Panc1 (cell line): ENCODE data around the gene USP48. TPM values are rescaled to one million over a fixed set of nuclear protein-coding genes. Genes with fewer than 3 reads are reported as not detected.
A peak's percentile ranks its signal among the peaks of the same experiment; 100 is the strongest.

Experiments used
- ATAC-seq: fragments of 200-7000 bp; cut with Tn5 transposase; 2 replicates; pipeline ENCODE4 v1.9.1; 2020; ENCODE audit warnings: mild to moderate bottlenecking, moderate library complexity
- BruUV-seq: library from RNA; stranded (reverse); fragments of 400-500 nt; replicated peaks from 2 replicates; lab custom pipeline; 2021; lab: Mats Ljungman, UMichigan
- CTCF ChIA-PET: fragments of 300-600 bp; sonication (Branson Sonifier 250); formaldehyde crosslinking; loops from one replicate; lab custom pipeline; 2022; ENCODE audit warnings: antibody characterized with exemption; lab: Charles Lee
- POLR2A ChIA-PET: fragments of 300-600 bp; sonication (Branson Sonifier 250); formaldehyde crosslinking; loops from one replicate; lab custom pipeline; 2022; ENCODE audit warnings: antibody characterized with exemption; lab: Charles Lee
- DNase-seq: peaks from one replicate; pipeline ENCODE4 v3.0.0-alpha.2; 2010; ENCODE audit warnings: low read depth, low spot score
- H3K27ac ChIP-seq: 2 replicates; pipeline ENCODE4 v1.5.1; 2011; ENCODE audit warnings: mild to moderate bottlenecking, low read length, inconsistent platforms
- H3K27me3 ChIP-seq: fragments of 200-500 bp; sonication (Bioruptor generic); 2 replicates; pipeline ENCODE4 v1.6.0; 2014; ENCODE audit warnings: low read length, inconsistent platforms; ENCODE audit not compliant: control insufficient read depth, insufficient read depth
- H3K36me3 ChIP-seq: fragments of 200-500 bp; sonication (Bioruptor generic); 2 replicates; pipeline ENCODE4 v1.5.1; 2014; ENCODE audit warnings: inconsistent platforms, mild to moderate bottlenecking, low read length, moderate library complexity; ENCODE audit not compliant: control insufficient read depth, insufficient read depth
- H3K4me1 ChIP-seq: 2 replicates; pipeline ENCODE4 v1.5.1; 2011; ENCODE audit warnings: inconsistent platforms, mild to moderate bottlenecking, low read length, moderate library complexity; ENCODE audit not compliant: control insufficient read depth, insufficient read depth
- H3K4me3 ChIP-seq, 2 experiments: 2 replicates each; pipeline ENCODE4 v1.5.1; 2011 to 2012; ENCODE audit warnings: low read depth in 2 of 2, low read length in 2 of 2, mild to moderate bottlenecking in 2 of 2, inconsistent platforms in 1 of 2, moderate library complexity in 1 of 2
- H3K9me3 ChIP-seq: fragments of 200-500 bp; sonication (Bioruptor generic); 2 replicates; pipeline ENCODE4 v1.5.1; 2014; ENCODE audit warnings: low read depth, mild to moderate bottlenecking, inconsistent platforms, low read length, moderate library complexity; ENCODE audit not compliant: control insufficient read depth, insufficient read depth
- POLR2AphosphoS5 ChIP-seq: IDR thresholded peaks from 2 replicates; pipeline ENCODE4 v1.6.1; 2012; ENCODE audit warnings: mild to moderate bottlenecking, low read depth, low read length, moderate library complexity
- SIN3A ChIP-seq: IDR thresholded peaks from 2 replicates; pipeline ENCODE4 v1.6.1; 2012; ENCODE audit warnings: low read depth, mild to moderate bottlenecking, low read length, moderate library complexity, borderline replicate concordance; ENCODE audit not compliant: insufficient read depth
- TCF7L2 ChIP-seq: IDR thresholded peaks from 2 replicates; pipeline ENCODE4 v1.6.1; 2011; ENCODE audit warnings: mild to moderate bottlenecking, low read depth, low read length, inconsistent platforms
- in situ Hi-C: cut with HindIII; loops from 2 replicates; pipeline ENCODE4 v1.10.0; 2016; ENCODE audit warnings: low sequenced_read_pairs, low pct_unique_long_range_greater_than_20kb
- intact Hi-C: fragments of 100-400 bp; cut with micrococcal nuclease; formaldehyde crosslinking; loops from one replicate; pipeline ENCODE4 v1.10.0; 2022; ENCODE audit not compliant: unreplicated experiment
- total RNA-seq: library from RNA; stranded (reverse); gene quantifications from one replicate; pipeline ENCODE4 v1.2.1, GENCODE V29; 2021; ENCODE audit not compliant: unreplicated experiment
- TF ChIP-seq, protein P1 (sequence below): fragments of 450-650 bp; IDR thresholded peaks from 2 replicates; pipeline ENCODE4 v1.5.1; 2017; ENCODE audit warnings: mild to moderate bottlenecking
- TF ChIP-seq, protein P2 (sequence below), 2 experiments: IDR thresholded peaks; 2 replicates each; pipeline ENCODE4 v1.6.1; 2011 to 2012; ENCODE audit warnings: low read depth in 2 of 2, control low read depth in 1 of 2, low read length in 1 of 2, mild to moderate bottlenecking in 1 of 2, moderate library complexity in 1 of 2; ENCODE audit not compliant: insufficient read depth in 1 of 2

Gene USP48
- total RNA-seq, 1 experiment from 2014 or later, result 71.6 TPM

DNA sequence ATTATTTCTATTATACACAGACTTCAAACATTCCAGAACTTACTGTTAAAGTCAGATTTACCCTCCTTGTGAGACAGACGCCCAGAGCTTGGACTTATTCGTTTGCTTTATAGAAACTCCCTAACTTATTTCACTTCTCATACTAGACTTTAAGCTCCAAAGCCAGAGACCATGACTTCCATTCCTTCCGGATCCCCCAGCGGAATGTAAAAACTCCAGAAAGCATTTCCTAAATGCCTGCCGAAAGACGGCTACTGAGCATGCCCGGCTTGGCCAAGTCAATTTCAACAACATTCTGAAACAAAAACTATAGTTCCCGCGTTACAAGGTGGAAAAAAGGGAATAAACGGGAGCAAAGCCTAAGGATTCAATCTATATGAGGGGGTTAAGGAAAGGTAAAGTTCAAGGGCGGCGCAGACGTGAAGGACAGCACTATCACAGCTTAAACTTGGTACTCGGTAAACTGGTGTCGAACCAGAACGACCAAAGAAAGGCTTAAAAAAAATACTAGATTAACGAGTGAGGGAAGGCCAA, 1.1 kb downstream of the USP48 start:
- peak overlapping the region; percentile 74 to 99 for H3K4me3 ChIP-seq
- H3K36me3 ChIP-seq, result no peaks in the 10 kb centered on the region
- TF ChIP-seq SIN3A (0 out of 2 replicates have a peak, but pooled peaks have one; percentile 46), POLR2AphosphoS5 (no peak)
- intact Hi-C loops, result no loop called here
- ChIA-PET POLR2A (no interaction called here), CTCF (interaction anchor here (0.5 to 0.7 kb wide), 2 partner anchors 28 to 30 kb away, joined by 3 read pairs; no protein-coding TSS in a partner anchor)
- H3K27ac ChIP-seq, result peak overlapping the region; percentile 94
- H3K27me3 ChIP-seq, result no peaks in the 10 kb centered on the region
- no TSS peak for BruUV-seq
- DNase-seq (no peak), ATAC-seq (no peak)
- peaks cover 10% of the 10 kb centered on the region for H3K4me1 ChIP-seq
- no peaks in the 10 kb centered on the region for H3K9me3 ChIP-seq
- in situ Hi-C loops, result no loop called here

DNA sequence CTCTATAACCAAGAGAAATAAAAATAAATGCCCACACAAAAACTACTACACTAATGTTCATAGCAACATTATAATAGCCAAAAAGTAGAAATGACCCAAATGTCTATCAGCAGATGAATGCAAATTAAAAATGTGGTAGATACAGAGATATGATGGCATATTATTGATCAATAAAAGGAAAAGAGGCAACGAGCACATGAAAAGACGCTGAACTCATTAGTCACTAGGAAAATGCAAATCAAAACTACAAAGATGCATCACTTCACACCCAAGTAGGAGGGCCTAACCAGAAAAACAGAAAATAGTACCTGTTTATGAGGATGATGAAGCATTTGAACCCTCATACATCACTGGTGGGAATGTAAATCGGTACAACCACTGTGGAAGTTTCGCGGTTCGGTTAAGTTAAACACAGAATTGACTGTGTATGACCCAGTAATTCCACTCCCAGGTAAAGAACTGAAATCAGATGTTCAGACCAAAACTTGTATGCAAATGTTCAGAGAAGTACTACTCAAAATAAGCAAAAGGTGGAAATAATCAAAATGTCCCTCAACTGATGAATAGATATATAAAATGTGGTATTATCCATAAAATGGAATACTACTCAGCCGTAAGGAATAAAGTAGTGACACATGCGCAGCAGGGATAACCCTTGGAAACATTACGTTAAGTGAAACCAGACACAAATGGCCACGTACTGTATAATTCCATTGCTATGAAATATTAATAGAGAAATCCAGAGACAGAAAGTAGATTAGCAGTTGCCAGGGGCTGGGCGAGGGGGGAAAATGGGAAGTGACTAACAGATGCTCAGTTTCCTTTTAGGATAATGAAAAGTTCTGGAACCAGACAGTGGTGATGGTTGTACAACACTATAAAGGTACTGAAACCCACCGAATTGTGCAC, 3.1 kb downstream of the USP48 start:
- Histone ChIP-seq H3K27me3 (no peaks in the 10 kb centered on the region), H3K9me3 (no peaks in the 10 kb centered on the region), H3K36me3 (no peaks in the 10 kb centered on the region), H3K4me3 (peak overlapping the region in 1 of 2 experiments; percentile 74; a peak in 1 of 4 replicates), H3K4me1 (peaks cover 20% of the 10 kb centered on the region), H3K27ac (peak overlapping the region; percentile 58)
- ATAC-seq (no peak), DNase-seq (no peak)
- ChIA-PET POLR2A (no interaction called here), CTCF (no interaction called here)
- intact Hi-C loops, result no loop called here
- in situ Hi-C loops, result no loop called here
- TF ChIP-seq, protein P1, sequence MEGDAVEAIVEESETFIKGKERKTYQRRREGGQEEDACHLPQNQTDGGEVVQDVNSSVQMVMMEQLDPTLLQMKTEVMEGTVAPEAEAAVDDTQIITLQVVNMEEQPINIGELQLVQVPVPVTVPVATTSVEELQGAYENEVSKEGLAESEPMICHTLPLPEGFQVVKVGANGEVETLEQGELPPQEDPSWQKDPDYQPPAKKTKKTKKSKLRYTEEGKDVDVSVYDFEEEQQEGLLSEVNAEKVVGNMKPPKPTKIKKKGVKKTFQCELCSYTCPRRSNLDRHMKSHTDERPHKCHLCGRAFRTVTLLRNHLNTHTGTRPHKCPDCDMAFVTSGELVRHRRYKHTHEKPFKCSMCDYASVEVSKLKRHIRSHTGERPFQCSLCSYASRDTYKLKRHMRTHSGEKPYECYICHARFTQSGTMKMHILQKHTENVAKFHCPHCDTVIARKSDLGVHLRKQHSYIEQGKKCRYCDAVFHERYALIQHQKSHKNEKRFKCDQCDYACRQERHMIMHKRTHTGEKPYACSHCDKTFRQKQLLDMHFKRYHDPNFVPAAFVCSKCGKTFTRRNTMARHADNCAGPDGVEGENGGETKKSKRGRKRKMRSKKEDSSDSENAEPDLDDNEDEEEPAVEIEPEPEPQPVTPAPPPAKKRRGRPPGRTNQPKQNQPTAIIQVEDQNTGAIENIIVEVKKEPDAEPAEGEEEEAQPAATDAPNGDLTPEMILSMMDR, result no peak
- TF ChIP-seq, protein P2, sequence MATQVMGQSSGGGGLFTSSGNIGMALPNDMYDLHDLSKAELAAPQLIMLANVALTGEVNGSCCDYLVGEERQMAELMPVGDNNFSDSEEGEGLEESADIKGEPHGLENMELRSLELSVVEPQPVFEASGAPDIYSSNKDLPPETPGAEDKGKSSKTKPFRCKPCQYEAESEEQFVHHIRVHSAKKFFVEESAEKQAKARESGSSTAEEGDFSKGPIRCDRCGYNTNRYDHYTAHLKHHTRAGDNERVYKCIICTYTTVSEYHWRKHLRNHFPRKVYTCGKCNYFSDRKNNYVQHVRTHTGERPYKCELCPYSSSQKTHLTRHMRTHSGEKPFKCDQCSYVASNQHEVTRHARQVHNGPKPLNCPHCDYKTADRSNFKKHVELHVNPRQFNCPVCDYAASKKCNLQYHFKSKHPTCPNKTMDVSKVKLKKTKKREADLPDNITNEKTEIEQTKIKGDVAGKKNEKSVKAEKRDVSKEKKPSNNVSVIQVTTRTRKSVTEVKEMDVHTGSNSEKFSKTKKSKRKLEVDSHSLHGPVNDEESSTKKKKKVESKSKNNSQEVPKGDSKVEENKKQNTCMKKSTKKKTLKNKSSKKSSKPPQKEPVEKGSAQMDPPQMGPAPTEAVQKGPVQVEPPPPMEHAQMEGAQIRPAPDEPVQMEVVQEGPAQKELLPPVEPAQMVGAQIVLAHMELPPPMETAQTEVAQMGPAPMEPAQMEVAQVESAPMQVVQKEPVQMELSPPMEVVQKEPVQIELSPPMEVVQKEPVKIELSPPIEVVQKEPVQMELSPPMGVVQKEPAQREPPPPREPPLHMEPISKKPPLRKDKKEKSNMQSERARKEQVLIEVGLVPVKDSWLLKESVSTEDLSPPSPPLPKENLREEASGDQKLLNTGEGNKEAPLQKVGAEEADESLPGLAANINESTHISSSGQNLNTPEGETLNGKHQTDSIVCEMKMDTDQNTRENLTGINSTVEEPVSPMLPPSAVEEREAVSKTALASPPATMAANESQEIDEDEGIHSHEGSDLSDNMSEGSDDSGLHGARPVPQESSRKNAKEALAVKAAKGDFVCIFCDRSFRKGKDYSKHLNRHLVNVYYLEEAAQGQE (IDR thresholded peaks at IDR 0.05; ENCODE audit: insufficient read depth in 1 of 2, low read depth in 2 of 2, low read length in 1 of 2), result no peak
- TF ChIP-seq POLR2AphosphoS5 (no peak), TCF7L2 (no peak), SIN3A (no peak)
- BruUV-seq, result TSS peak; percentile 38

DNA sequence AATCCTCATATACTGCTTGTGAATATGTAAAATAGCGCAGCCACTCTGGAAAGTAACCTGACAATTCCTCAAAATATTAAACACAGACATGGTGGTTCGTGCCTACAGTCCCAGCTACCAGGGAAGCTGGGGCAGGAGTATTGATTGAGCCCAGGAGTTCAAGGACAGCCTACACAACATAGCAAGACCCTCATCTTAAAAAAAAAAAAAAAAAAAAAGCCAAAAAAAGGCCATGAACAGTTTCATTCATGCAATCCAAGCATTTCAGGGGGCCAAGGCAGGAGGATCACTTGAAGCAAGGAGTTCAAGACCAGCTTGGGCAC, 4.6 kb downstream of the USP48 start:
- ChIA-PET CTCF (no interaction called here), POLR2A (no interaction called here)
- no peaks in the 10 kb centered on the region for H3K27me3 ChIP-seq
- H3K4me3 ChIP-seq, result no peak overlapping the region
- no TSS peak for BruUV-seq
- in situ Hi-C loops, result no loop called here
- no peaks in the 10 kb centered on the region for H3K36me3 ChIP-seq
- peaks cover 15% of the 10 kb centered on the region for H3K4me1 ChIP-seq
- no peak for ATAC-seq
- no peak overlapping the region for H3K27ac ChIP-seq
- no peak for DNase-seq
- no peaks in the 10 kb centered on the region for H3K9me3 ChIP-seq
- intact Hi-C loops, result no loop called here
- TF ChIP-seq SIN3A, result no peak
- TF ChIP-seq, protein P1, result no peak
- no peak for TF ChIP-seq POLR2AphosphoS5
- no peak for TF ChIP-seq TCF7L2
- TF ChIP-seq, protein P2 (IDR thresholded peaks at IDR 0.05; ENCODE audit: insufficient read depth in 1 of 2, low read depth in 2 of 2, low read length in 1 of 2), result no peak
